Liver (tissue), 9 donors: ENCODE results near the gene DNAAF1. TPM values are rescaled to one million over a fixed set of nuclear protein-coding genes. Genes with fewer than 3 reads are reported as not detected.

Experiments
- DNase-seq: peaks from one replicate; pipeline ENCODE4 v3.0.0-alpha.2; 2017; ENCODE audit warnings: low spot score
- H3K27ac ChIP-seq, 2 donors: one replicate each; pipeline ENCODE4 v1.7.0; 2013; ENCODE audit warnings: inconsistent platforms in 2 of 2, low read length in 2 of 2, control low read depth in 1 of 2, low read depth in 1 of 2, mild to moderate bottlenecking in 1 of 2
- H3K27me3 ChIP-seq, 4 donors: one replicate each; pipeline versions ENCODE4 v1.6.1 to v1.7.0; 2013; ENCODE audit warnings: low read length in 3 of 4, inconsistent platforms in 1 of 4, mild to moderate bottlenecking in 1 of 4, moderate library complexity in 1 of 4; ENCODE audit not compliant: control insufficient read depth in 4 of 4, insufficient read depth in 4 of 4
- H3K36me3 ChIP-seq, 4 donors: one replicate each; pipeline versions ENCODE4 v1.6.1 to v1.7.0; 2013; ENCODE audit warnings: low read length in 3 of 4, mild to moderate bottlenecking in 3 of 4, low read depth in 1 of 4, moderate library complexity in 1 of 4; ENCODE audit not compliant: control insufficient read depth in 4 of 4, insufficient read depth in 3 of 4
- H3K4me1 ChIP-seq, 4 donors: one replicate each; pipeline versions ENCODE4 v1.6.1 to v1.7.0; 2013; ENCODE audit warnings: low read length in 3 of 4, mild to moderate bottlenecking in 3 of 4, moderate library complexity in 1 of 4; ENCODE audit not compliant: control insufficient read depth in 4 of 4, insufficient read depth in 4 of 4
- H3K4me3 ChIP-seq, 3 donors: one replicate each; pipeline versions ENCODE4 v1.6.1 to v1.7.0; 2013; ENCODE audit warnings: low read length in 3 of 3, control low read depth in 1 of 3, low read depth in 1 of 3, mild to moderate bottlenecking in 1 of 3
- H3K9ac ChIP-seq, 2 donors: one replicate each; pipeline ENCODE4 v1.7.0; 2013; ENCODE audit warnings: low read length in 2 of 2, mild to moderate bottlenecking in 2 of 2, moderate library complexity in 2 of 2, control low read depth in 1 of 2, low read depth in 1 of 2
- H3K9me3 ChIP-seq, 4 donors: one replicate each; pipeline versions ENCODE4 v1.6.1 to v1.7.0; 2013; ENCODE audit warnings: low read length in 3 of 4; ENCODE audit not compliant: control insufficient read depth in 4 of 4
- ATF3 ChIP-seq: IDR thresholded peaks from 2 replicates; pipeline ENCODE4 v1.6.1; 2016; ENCODE audit warnings: antibody characterized with exemption
- CTCF ChIP-seq: fragments of 150-350 bp; IDR thresholded peaks from 2 replicates; pipeline ENCODE4 v1.5.1; 2017; ENCODE audit warnings: improper control_type of control experiment, low read depth, low read length; ENCODE audit not compliant: missing input control
- EGR1 ChIP-seq, 2 donors: IDR thresholded peaks; 2 replicates each; pipeline ENCODE4 v1.6.1; 2016 to 2018; ENCODE audit warnings: antibody characterized with exemption in 2 of 2, low read depth in 2 of 2
- FOXA1 ChIP-seq: IDR thresholded peaks from 2 replicates; pipeline ENCODE4 v1.6.1; 2016; ENCODE audit warnings: antibody characterized with exemption
- FOXA2 ChIP-seq: IDR thresholded peaks from 2 replicates; pipeline ENCODE4 v1.6.1; 2016; ENCODE audit warnings: antibody characterized with exemption
- GABPA ChIP-seq, 2 donors: IDR thresholded peaks in 1 of 2; conservative IDR thresholded peaks in 1 of 2; 2 replicates each; pipeline ENCODE4 v1.6.1; 2016; ENCODE audit warnings: antibody characterized with exemption in 2 of 2, mild to moderate bottlenecking in 1 of 2, moderate library complexity in 1 of 2
- HNF4G ChIP-seq: IDR thresholded peaks from 2 replicates; pipeline ENCODE4 v1.6.1; 2016; ENCODE audit warnings: antibody characterized with exemption
- JUND ChIP-seq, 2 donors: IDR thresholded peaks; 2 replicates each; pipeline ENCODE4 v1.6.1; 2016; ENCODE audit warnings: antibody characterized with exemption in 2 of 2
- NR2F2 ChIP-seq: IDR thresholded peaks from 2 replicates; pipeline ENCODE4 v1.6.1; 2016; ENCODE audit warnings: antibody characterized with exemption
- RAD21 ChIP-seq, 2 donors: IDR thresholded peaks; 2 replicates each; pipeline ENCODE4 v1.6.1; 2016; ENCODE audit warnings: antibody characterized with exemption in 2 of 2, mild to moderate bottlenecking in 2 of 2
- REST ChIP-seq: IDR thresholded peaks from 2 replicates; pipeline ENCODE4 v1.6.1; 2016; ENCODE audit warnings: antibody characterized with exemption, mild to moderate bottlenecking
- RXRA ChIP-seq, 2 donors: IDR thresholded peaks; 2 replicates each; pipeline ENCODE4 v1.6.1; 2017 to 2018; ENCODE audit warnings: antibody characterized with exemption in 2 of 2, mild to moderate bottlenecking in 1 of 2
- SP1 ChIP-seq: IDR thresholded peaks from 2 replicates; pipeline ENCODE4 v1.6.1; 2018; ENCODE audit warnings: antibody characterized with exemption, mild to moderate bottlenecking
- TAF1 ChIP-seq: conservative IDR thresholded peaks from 2 replicates; pipeline ENCODE4 v1.6.1; 2016; ENCODE audit warnings: antibody characterized with exemption, mild to moderate bottlenecking
- YY1 ChIP-seq: IDR thresholded peaks from 2 replicates; pipeline ENCODE4 v1.6.1; 2016; ENCODE audit warnings: antibody characterized with exemption, mild to moderate bottlenecking
- ZBTB33 ChIP-seq: IDR thresholded peaks from 2 replicates; pipeline ENCODE4 v1.6.1; 2016; ENCODE audit warnings: antibody characterized with exemption
- whole genome bisulfite sequencing: extraction: QIAGEN DNeasy Blood & Tissue Kit; methylation state at CpG from one replicate; pipeline ENCODE4 v1.1.7; 2013; 5-methylcytosine and 5-hydroxymethylcytosine counted together
- polyA plus RNA-seq, 2 donors: library from polyadenylated mRNA; stranded (reverse) in 1 of 2; unstranded in 1 of 2; fragments of 200-250 nt in 1 of 2; fragments of >200 nt in 1 of 2; fragmentation: Nextera tagmentation in 1 of 2; extraction: Ambion mirVana in 1 of 2; gene quantifications; one replicate each; pipeline versions ENCODE4 v1.2.1 to v1.2.3, GENCODE V29; 2013 to 2015
- total RNA-seq, 2 donors: library from RNA; depleted of rRNA; stranded (reverse); fragments of >200 nt; gene quantifications; one replicate each; pipeline ENCODE4 v1.2.3, GENCODE V29; 2014
- donor health status: healthy.
- donor health status: healthy.
- donor health status: healthy.
- donor health status: healthy.
- donor health status: healthy.

The DNAAF1 gene
- total and polyA plus RNA-seq, 4 donors, result under 0.01 to 0.08 (median 0.06) TPM; not detected in 1

- no peak for TF ChIP-seq ATF3
Measured at GRCh38 chr16:84225126-84225525, 80.0 kb downstream of the DNAAF1 start (continued).

- WGBS, result 81% methylated on average over 7 of the region's 7 CpGs
- Histone ChIP-seq H3K9ac (no peak overlapping the region), H3K9me3 (no peaks in the 10 kb centered on the region), H3K4me1 (no peaks in the 10 kb centered on the region), H3K27me3 (no peaks in the 10 kb centered on the region), H3K27ac (no peak overlapping the region), H3K4me3 (no peak overlapping the region), H3K36me3 (no peaks in the 10 kb centered on the region)
- TF ChIP-seq SP1, result no peak
- TF ChIP-seq FOXA1, result no peak
- TF ChIP-seq TAF1, result no peak
- TF ChIP-seq ATF3, result no peak
- no peak for TF ChIP-seq GABPA (IDR thresholded peaks at IDR 0.05 in 1 of 2, conservative IDR thresholded peaks at IDR 0.05 in 1 of 2)
- no peak for TF ChIP-seq YY1
- TF ChIP-seq REST, result no peak
- TF ChIP-seq NR2F2, result no peak
- TF ChIP-seq FOXA2, result no peak
- TF ChIP-seq EGR1 (IDR thresholded peaks at IDR 0.05; ENCODE audit: low read depth in 2 of 2), result no peak
- TF ChIP-seq RAD21 (IDR thresholded peaks at IDR 0.05), result no peak
- TF ChIP-seq JUND (IDR thresholded peaks at IDR 0.05), result no peak
- no peak for TF ChIP-seq CTCF
- no peak for DNase-seq
Measured at GRCh38 chr16:84225571-84225970, 80.5 kb downstream of the DNAAF1 start.

- Histone ChIP-seq H3K9ac (no peak overlapping the region), H3K27me3 (peaks cover 0 to 3% (median 0%) of the 10 kb centered on the region in 4 donors), H3K36me3 (no peaks in the 10 kb centered on the region), H3K4me3 (no peak overlapping the region), H3K4me1 (no peaks in the 10 kb centered on the region), H3K27ac (no peak overlapping the region), H3K9me3 (no peaks in the 10 kb centered on the region)
- WGBS, result 69% methylated on average over 8 of the region's 8 CpGs
- no peak for DNase-seq
- TF ChIP-seq EGR1 (IDR thresholded peaks at IDR 0.05; ENCODE audit: low read depth in 2 of 2), result no peak
- TF ChIP-seq FOXA2, result no peak
- TF ChIP-seq GABPA (IDR thresholded peaks at IDR 0.05 in 1 of 2, conservative IDR thresholded peaks at IDR 0.05 in 1 of 2), result no peak
- TF ChIP-seq ZBTB33, result no peak
- no peak for TF ChIP-seq CTCF
- TF ChIP-seq HNF4G, result no peak
- TF ChIP-seq REST, result no peak
- TF ChIP-seq JUND (IDR thresholded peaks at IDR 0.05), result no peak
- no peak for TF ChIP-seq RXRA (IDR thresholded peaks at IDR 0.05)
- no peak for TF ChIP-seq RAD21 (IDR thresholded peaks at IDR 0.05)
- no peak for TF ChIP-seq NR2F2
Measured at GRCh38 chr16:84226026-84226425, 80.9 kb downstream of the DNAAF1 start.
